ENCODE measurements around the gene KRT78.

The KRT78 gene

GRCh38 chr12:52792185-52793029, 56.4 kb downstream of the KRT78 start:
- in situ Hi-C loops (cut with MboI; ENCODE audit: low sequenced_read_pairs, unreplicated experiment) = no loop called here
- no peak for TF ChIP-seq CTCF (IDR thresholded peaks at IDR 0.05; ENCODE audit: borderline replicate concordance, control extremely low read depth, extremely low read depth, insufficient read depth, missing control alignments)
- DNase-seq (ENCODE audit: low spot score) = no peak

- no peak for TF ChIP-seq CTCF (IDR thresholded peaks at IDR 0.05; ENCODE audit: borderline replicate concordance, control extremely low read depth, extremely low read depth, insufficient read depth, missing control alignments)
- DNase-seq (ENCODE audit: low spot score) = no peak
- in situ Hi-C loops (cut with MboI; ENCODE audit: low sequenced_read_pairs, unreplicated experiment) = no loop called here
These were observed 57.3 kb downstream of the KRT78 start for GRCh38 chr12:52791271-52792184.

GRCh38 chr12:52790427-52791270, 58.1 kb downstream of the KRT78 start:
- DNase-seq (ENCODE audit: low spot score) = no peak
- in situ Hi-C loops (cut with MboI; ENCODE audit: low sequenced_read_pairs, unreplicated experiment) = no loop called here
- TF ChIP-seq CTCF (IDR thresholded peaks at IDR 0.05; ENCODE audit: borderline replicate concordance, control extremely low read depth, extremely low read depth, insufficient read depth, missing control alignments) = no peak

- no peak for TF ChIP-seq CTCF (IDR thresholded peaks at IDR 0.05; ENCODE audit: borderline replicate concordance, control extremely low read depth, extremely low read depth, insufficient read depth, missing control alignments)
- in situ Hi-C loops (cut with MboI; ENCODE audit: low sequenced_read_pairs, unreplicated experiment) = no loop called here
- no peak for DNase-seq (ENCODE audit: low spot score)
These were observed 59.0 kb downstream of the KRT78 start for GRCh38 chr12:52789637-52790426.

- no peak for DNase-seq (ENCODE audit: low spot score)
- TF ChIP-seq CTCF (IDR thresholded peaks at IDR 0.05; ENCODE audit: borderline replicate concordance, control extremely low read depth, extremely low read depth, insufficient read depth, missing control alignments) = no peak
- in situ Hi-C loops (cut with MboI; ENCODE audit: low sequenced_read_pairs, unreplicated experiment) = no loop called here
These were observed 59.7 kb downstream of the KRT78 start for GRCh38 chr12:52788876-52789636.

Data from GM13976 (cell line).